ENCODE results near the gene TLR4. TPM values are rescaled to one million over a fixed set of nuclear protein-coding genes. Genes with fewer than 3 reads are reported as not detected.

Gene TLR4
- total RNA-seq, 1 donor from 2014 or later: 9.3 TPM

- H3K27me3 ChIP-seq: no peaks in the 10 kb centered on the region
- DNase-seq (ENCODE audit: extremely low spot score in 2 of 2): no peak
- peaks cover 9% of the 10 kb centered on the region for H3K4me1 ChIP-seq
- H3K4me3 ChIP-seq: no peak overlapping the region
- TF ChIP-seq CTCF (IDR thresholded peaks at IDR 0.05): no peak
- TF ChIP-seq POLR2A (IDR thresholded peaks at IDR 0.05): no peak
- no peak for TF ChIP-seq POLR2AphosphoS5 (IDR thresholded peaks at IDR 0.05; ENCODE audit: insufficient read depth in 1 of 2, low read depth in 1 of 2)
- H3K9me3 ChIP-seq: no peaks in the 10 kb centered on the region
- no peaks in the 10 kb centered on the region for H3K36me3 ChIP-seq
- no peak overlapping the region for H3K27ac ChIP-seq
- intact Hi-C loops (cut with DNase I): loop anchor here (1.0 kb wide), 1 partner anchor 16 kb away; no protein-coding TSS in a partner anchor
These were observed 18.0 kb downstream of the TLR4 start for GRCh38 chr9:117722108-117722761.

- H3K27ac ChIP-seq: no peak overlapping the region
- H3K4me3 ChIP-seq: no peak overlapping the region
- intact Hi-C loops (cut with DNase I): no loop called here
- no peak for DNase-seq (ENCODE audit: extremely low spot score in 2 of 2)
- H3K36me3 ChIP-seq: no peaks in the 10 kb centered on the region
- peaks cover 9% of the 10 kb centered on the region for H3K4me1 ChIP-seq
- TF ChIP-seq CTCF (IDR thresholded peaks at IDR 0.05) (no peak), POLR2AphosphoS5 (IDR thresholded peaks at IDR 0.05; ENCODE audit: insufficient read depth in 1 of 2, low read depth in 1 of 2) (no peak), POLR2A (IDR thresholded peaks at IDR 0.05) (no peak)
- H3K9me3 ChIP-seq: no peaks in the 10 kb centered on the region
- no peaks in the 10 kb centered on the region for H3K27me3 ChIP-seq
These were observed 19.9 kb downstream of the TLR4 start for GRCh38 chr9:117723986-117724625.

GRCh38 chr9:117725426-117725887 lies 21.3 kb downstream of the TLR4 start:
- intact Hi-C loops (cut with DNase I): no loop called here

GRCh38 chr9:117729375-117729774 lies 25.2 kb downstream of the TLR4 start:
- no peaks in the 10 kb centered on the region for H3K9me3 ChIP-seq
- TF ChIP-seq POLR2AphosphoS5 (IDR thresholded peaks at IDR 0.05; ENCODE audit: insufficient read depth in 1 of 2, low read depth in 1 of 2): no peak
- TF ChIP-seq CTCF (IDR thresholded peaks at IDR 0.05): no peak
- TF ChIP-seq POLR2A (IDR thresholded peaks at IDR 0.05): no peak
- no peaks in the 10 kb centered on the region for H3K36me3 ChIP-seq
- intact Hi-C loops (cut with DNase I): no loop called here
- H3K4me1 ChIP-seq: no peaks in the 10 kb centered on the region
- H3K27ac ChIP-seq: no peak overlapping the region
- H3K27me3 ChIP-seq: no peaks in the 10 kb centered on the region
- no peak overlapping the region for H3K4me3 ChIP-seq
- DNase-seq (ENCODE audit: extremely low spot score in 2 of 2): no peak

More at GRCh38 chr9:117725426-117725887, 21.3 kb downstream of the TLR4 start:
- TF ChIP-seq CTCF (IDR thresholded peaks at IDR 0.05) (no peak), POLR2AphosphoS5 (IDR thresholded peaks at IDR 0.05; ENCODE audit: insufficient read depth in 1 of 2, low read depth in 1 of 2) (no peak), POLR2A (IDR thresholded peaks at IDR 0.05) (no peak)
- Histone ChIP-seq H3K4me1 (peaks cover 2% of the 10 kb centered on the region), H3K27ac (no peak overlapping the region), H3K27me3 (no peaks in the 10 kb centered on the region), H3K9me3 (no peaks in the 10 kb centered on the region), H3K4me3 (no peak overlapping the region), H3K36me3 (no peaks in the 10 kb centered on the region)
- no peak for DNase-seq (ENCODE audit: extremely low spot score in 2 of 2)

GRCh38 chr9:117732494-117732893 lies 28.3 kb downstream of the TLR4 start:
- TF ChIP-seq POLR2A (IDR thresholded peaks at IDR 0.05): no peak
- no peak for TF ChIP-seq CTCF (IDR thresholded peaks at IDR 0.05)
- no peak for TF ChIP-seq POLR2AphosphoS5 (IDR thresholded peaks at IDR 0.05; ENCODE audit: insufficient read depth in 1 of 2, low read depth in 1 of 2)
- Histone ChIP-seq H3K27ac (no peak overlapping the region), H3K36me3 (no peaks in the 10 kb centered on the region), H3K4me3 (no peak overlapping the region), H3K9me3 (no peaks in the 10 kb centered on the region), H3K4me1 (no peaks in the 10 kb centered on the region), H3K27me3 (no peaks in the 10 kb centered on the region)
- no peak for DNase-seq (ENCODE audit: extremely low spot score in 2 of 2)
- intact Hi-C loops (cut with DNase I): no loop called here

All from vagina (tissue), 2 donors.